Endothelial cell (in vitro differentiated cells): Measurements from ENCODE around the gene CADM4. TPM values are rescaled to one million over a fixed set of nuclear protein-coding genes. Genes with fewer than 3 reads are reported as not detected.
A peak's percentile ranks its signal among the peaks of the same experiment; 100 is the strongest.

Source experiments
- DNase-seq: peaks from one replicate; pipeline ENCODE4 v3.0.0; 2021; ENCODE audit warnings: low spot score
- H3K27ac Mint-ChIP-seq: one replicate; pipeline ENCODE4 v1.8.0; 2021; ENCODE audit warnings: mixed read lengths, inconsistent platforms; ENCODE audit not compliant: unreplicated experiment
- H3K27me3 Mint-ChIP-seq: one replicate; pipeline ENCODE4 v1.8.0; 2021; ENCODE audit warnings: mild to moderate bottlenecking, moderate library complexity, mixed read lengths, inconsistent platforms; ENCODE audit not compliant: unreplicated experiment
- H3K36me3 Mint-ChIP-seq: one replicate; pipeline ENCODE4 v1.8.0; 2021; ENCODE audit warnings: mild to moderate bottlenecking, low read depth, mixed read lengths, inconsistent platforms; ENCODE audit not compliant: unreplicated experiment
- H3K4me1 Mint-ChIP-seq: one replicate; pipeline ENCODE4 v1.8.0; 2021; ENCODE audit warnings: mild to moderate bottlenecking, mixed read lengths, inconsistent platforms; ENCODE audit not compliant: unreplicated experiment
- H3K4me3 Mint-ChIP-seq: one replicate; pipeline ENCODE4 v1.8.0; 2021; ENCODE audit warnings: mild to moderate bottlenecking, mixed read lengths, inconsistent platforms; ENCODE audit not compliant: unreplicated experiment
- H3K9me3 Mint-ChIP-seq: one replicate; pipeline ENCODE4 v1.8.0; 2021; ENCODE audit warnings: mixed read lengths, inconsistent platforms; ENCODE audit not compliant: unreplicated experiment
- CTCF ChIP-seq: fragments of 200-600 bp; sonication (generic); IDR thresholded peaks from one replicate; pipeline ENCODE4 v1.5.0; 2021; ENCODE audit warnings: antibody characterized with exemption; ENCODE audit not compliant: unreplicated experiment
- total RNA-seq: library from RNA; stranded (reverse); fragmentation: NEBNext Ultra II Directional; extraction: Animal tissue kit (Norgen Biotek cat#: 25700); gene quantifications from one replicate; pipeline ENCODE4 v1.2.1, GENCODE V29; 2021; ENCODE audit not compliant: unreplicated experiment

Gene CADM4
- total RNA-seq, 1 donor from 2014 or later = 21.1 TPM

GRCh38 chr19:43623889-43624670 is 15.6 kb downstream of the CADM4 start:
- Mint-ChIP-seq H3K4me1 (peaks cover 9% of the 10 kb centered on the region), H3K27me3 (peaks cover 9% of the 10 kb centered on the region), H3K27ac (no peak overlapping the region), H3K4me3 (no peak overlapping the region), H3K36me3 (peaks cover 12% of the 10 kb centered on the region), H3K9me3 (no peaks in the 10 kb centered on the region)
- DNase-seq = no peak
- TF ChIP-seq CTCF = no peak

GRCh38 chr19:43622956-43623355 is 16.7 kb downstream of the CADM4 start:
- Mint-ChIP-seq H3K27ac (no peak overlapping the region), H3K4me3 (no peak overlapping the region), H3K27me3 (peaks cover 10% of the 10 kb centered on the region), H3K9me3 (no peaks in the 10 kb centered on the region), H3K4me1 (peaks cover 9% of the 10 kb centered on the region), H3K36me3 (peaks cover 12% of the 10 kb centered on the region)
- no peak for TF ChIP-seq CTCF
- no peak for DNase-seq

GRCh38 chr19:43622070-43622469 is 17.6 kb downstream of the CADM4 start:
- H3K9me3 Mint-ChIP-seq = no peaks in the 10 kb centered on the region

GRCh38 chr19:43620061-43621001 is 19.3 kb downstream of the CADM4 start:
- TF ChIP-seq CTCF = no peak
- Mint-ChIP-seq H3K9me3 (no peaks in the 10 kb centered on the region), H3K27ac (peak overlapping the region; percentile 89), H3K4me1 (peaks cover 13% of the 10 kb centered on the region), H3K36me3 (peaks cover 12% of the 10 kb centered on the region), H3K27me3 (peaks cover 10% of the 10 kb centered on the region), H3K4me3 (peak overlapping the region; percentile 94)
- no peak for DNase-seq

More at GRCh38 chr19:43622070-43622469, 17.6 kb downstream of the CADM4 start:
- Mint-ChIP-seq H3K4me3 (no peak overlapping the region), H3K4me1 (peaks cover 6% of the 10 kb centered on the region), H3K27me3 (peaks cover 10% of the 10 kb centered on the region), H3K27ac (no peak overlapping the region), H3K36me3 (peaks cover 12% of the 10 kb centered on the region)
- no peak for DNase-seq
- TF ChIP-seq CTCF = no peak
